Left colon (tissue), 2 donors: Measurements from ENCODE around the gene SLC37A1. TPM values are rescaled to one million over a fixed set of nuclear protein-coding genes. Genes with fewer than 3 reads are reported as not detected.

Source experiments
- ATAC-seq: fragments of 200-7000 bp; cut with Tn5 transposase; one replicate; pipeline ENCODE4 v1.9.1; 2020; ENCODE audit warnings: mild to moderate bottlenecking, moderate library complexity
- DNase-seq, 2 donors: peaks; one replicate each; pipeline ENCODE4 v3.0.0-alpha.2; 2020
- intact Hi-C, 2 donors: fragments of 100-400 bp; cut with DNase I in 1 of 2; cut with micrococcal nuclease in 1 of 2; formaldehyde crosslinking; loops; one replicate each; pipeline versions ENCODE4 v1.11.2 to v1.14.0; 2022; cut with DNase I, micrococcal nuclease
- total RNA-seq, 2 donors: library from RNA; stranded (reverse); fragmentation: NEBNext Ultra II Directional; extraction: Animal tissue kit (Norgen Biotek cat#: 25700); gene quantifications; one replicate each; pipeline ENCODE4 v1.2.1, GENCODE V29; 2021
- donor health status: DM: no; HTN: no; CAD: no.
- donor health status: DM: yes; HTN: yes; CAD: no.

SLC37A1 gene
- total RNA-seq, 2 donors from 2014 or later = 63.5 to 171 TPM

- no peak for ATAC-seq
- peak in 1 of 2 donors; percentile 15 for DNase-seq
- intact Hi-C loops = no loop called here
Measured at GRCh38 chr21:42547906-42548365, 34.3 kb downstream of the SLC37A1 start.

- intact Hi-C loops = no loop called here
- ATAC-seq = no peak
- peak in 1 of 2 donors; percentile 13 for DNase-seq
Measured at GRCh38 chr21:42548687-42549406, 35.2 kb downstream of the SLC37A1 start.

DNA sequence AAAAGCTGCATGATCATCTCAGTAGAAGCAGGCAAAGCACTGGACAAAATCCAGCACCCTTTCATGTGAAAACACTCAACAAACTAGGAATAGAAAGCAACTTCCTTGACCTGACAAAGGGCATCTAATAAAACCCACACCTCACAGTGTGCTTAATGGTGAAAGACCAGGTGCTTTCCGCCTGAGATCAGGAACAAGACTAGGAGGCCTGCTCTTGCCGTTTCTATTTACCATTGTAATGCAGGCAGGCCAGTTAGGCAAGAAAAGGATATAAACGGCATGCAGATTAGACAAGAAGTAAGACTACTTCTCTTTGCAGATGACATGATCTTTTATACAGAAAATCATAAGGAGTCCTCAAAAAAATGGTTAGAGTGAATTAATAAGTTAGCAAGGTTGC, 37.2 kb downstream of the SLC37A1 start:
- intact Hi-C loops = no loop called here
- peak; percentile 93 for ATAC-seq
- DNase-seq = peak in 1 of 2 donors; percentile 57

- ATAC-seq (no peak), DNase-seq (peak in 1 of 2 donors; percentile 15)
- intact Hi-C loops = no loop called here
Measured at GRCh38 chr21:42552407-42553336, 39.0 kb downstream of the SLC37A1 start.

- intact Hi-C loops = no loop called here
- no peak for ATAC-seq
- DNase-seq = no peak
Measured at GRCh38 chr21:42553435-42553834, 39.8 kb downstream of the SLC37A1 start.

DNA sequence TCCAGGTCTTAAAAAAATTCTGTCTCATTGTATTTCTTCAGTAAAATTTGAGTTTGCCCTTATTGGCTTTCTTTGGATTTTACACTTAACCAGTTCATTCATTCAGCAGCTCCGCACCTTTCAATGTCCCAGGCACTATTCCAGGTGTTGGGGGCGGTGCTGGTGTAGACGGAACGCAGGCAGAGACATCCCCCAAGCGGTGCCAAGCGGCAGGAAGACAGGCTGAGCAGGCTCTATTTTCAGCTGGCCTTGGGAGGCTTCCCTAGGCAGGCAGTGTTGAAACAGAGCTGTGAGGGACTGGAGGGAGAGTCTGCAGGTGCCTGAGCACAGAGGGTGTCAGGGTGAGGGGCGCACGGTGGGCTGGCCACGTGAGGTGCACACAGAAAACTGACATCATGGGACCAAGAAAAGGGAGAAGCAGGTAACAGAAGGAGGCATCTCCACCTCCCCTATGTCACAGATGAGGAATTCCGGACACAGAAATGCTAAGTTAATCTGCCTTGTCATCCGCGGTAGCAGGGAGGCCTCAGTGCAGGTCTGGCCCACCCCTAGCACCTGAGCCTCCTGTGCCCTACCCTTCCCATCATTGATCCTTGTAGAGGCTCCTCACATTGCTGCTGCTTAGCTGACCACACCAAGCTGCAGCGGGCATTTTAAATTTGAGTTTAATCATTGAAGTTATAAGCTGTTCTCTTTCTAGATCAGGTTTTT, 40.8 kb downstream of the SLC37A1 start:
- peak in 1 of 2 donors; percentile 8 for DNase-seq
- ATAC-seq = no peak
- intact Hi-C loops = no loop called here

GRCh38 chr21:42555756-42556438, 42.2 kb downstream of the SLC37A1 start:
- ATAC-seq (no peak), DNase-seq (peak in 1 of 2 donors; percentile 21)
- intact Hi-C loops = no loop called here

DNA sequence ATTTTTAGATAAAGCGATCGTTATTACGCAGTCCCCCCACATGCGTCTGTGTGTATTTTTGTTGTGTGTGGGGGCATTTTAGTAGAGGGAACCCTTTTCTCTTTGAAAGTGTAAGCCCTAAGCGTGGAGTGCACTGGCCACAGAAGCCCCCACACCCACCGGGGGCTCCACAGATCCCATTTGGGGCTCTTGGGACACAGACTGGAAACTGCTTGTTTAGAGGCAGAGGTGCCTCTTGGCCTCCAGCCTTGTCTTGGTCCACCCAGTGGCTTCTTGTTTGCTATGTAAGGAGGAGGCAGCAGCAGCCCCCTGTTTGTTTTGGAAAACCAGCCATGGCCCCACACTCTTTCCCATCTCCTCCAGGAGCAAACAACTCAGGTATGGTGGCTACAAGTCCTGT, 42.8 kb downstream of the SLC37A1 start:
- intact Hi-C loops = no loop called here
- DNase-seq (peak in 1 of 2 donors; percentile 3), ATAC-seq (no peak)

- ATAC-seq (no peak), DNase-seq (peak in 1 of 2 donors; percentile 13)
- intact Hi-C loops = no loop called here
Measured at GRCh38 chr21:42556960-42557359, 43.3 kb downstream of the SLC37A1 start.

DNA sequence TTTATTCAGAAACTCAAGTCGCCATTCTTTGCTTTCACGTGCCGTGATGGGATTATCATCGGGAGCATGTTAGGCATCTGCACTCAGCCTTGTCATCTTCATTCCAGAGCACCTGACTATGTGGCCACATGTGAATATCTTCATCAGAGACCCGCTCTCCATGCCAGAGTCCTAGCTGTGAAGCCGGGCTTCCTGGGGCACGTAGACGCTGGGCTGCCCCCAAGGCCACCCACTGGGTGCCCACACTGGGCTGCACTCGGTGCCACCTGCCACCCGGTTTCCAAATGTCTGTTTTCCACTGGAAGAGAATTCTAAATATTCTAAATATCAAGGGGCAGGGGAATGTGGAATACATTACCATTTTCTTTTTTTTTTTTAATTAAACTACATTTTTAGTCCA, 43.8 kb downstream of the SLC37A1 start:
- DNase-seq = peak in 1 of 2 donors; percentile 10
- no peak for ATAC-seq
- intact Hi-C loops = no loop called here

DNA sequence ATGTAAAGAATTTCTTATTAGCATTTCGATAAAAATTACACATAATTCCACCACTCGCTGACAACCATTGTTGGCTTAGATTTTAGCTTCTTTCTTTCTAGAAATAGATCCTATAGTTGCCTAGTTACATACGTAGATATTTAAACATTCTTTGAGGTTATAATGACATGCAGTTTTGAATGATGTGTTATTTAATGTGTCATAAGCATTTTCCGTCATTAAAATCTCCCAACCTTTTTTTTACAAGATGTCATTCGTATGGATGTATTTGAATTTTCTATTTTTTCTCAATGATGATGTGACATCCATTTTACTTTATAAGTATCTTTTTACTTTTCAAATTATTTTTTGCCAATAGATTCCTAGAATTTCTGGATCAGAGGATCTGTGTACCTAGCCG, 44.7 kb downstream of the SLC37A1 start:
- DNase-seq = no peak
- intact Hi-C loops = no loop called here
- ATAC-seq = no peak

- ATAC-seq (no peak), DNase-seq (peak in 1 of 2 donors; percentile 15)
Measured at GRCh38 chr21:42558846-42559245, 45.2 kb downstream of the SLC37A1 start.

GRCh38 chr21:42559326-42559725, 45.7 kb downstream of the SLC37A1 start:
- DNase-seq (peak in 1 of 2 donors; percentile 10), ATAC-seq (no peak)
- intact Hi-C loops = no loop called here

More at GRCh38 chr21:42558846-42559245, 45.2 kb downstream of the SLC37A1 start:
- intact Hi-C loops = no loop called here

- intact Hi-C loops = no loop called here
- ATAC-seq = no peak
- peak in 1 of 2 donors; percentile 16 for DNase-seq
Measured at GRCh38 chr21:42560517-42561179, 47.0 kb downstream of the SLC37A1 start.

DNA sequence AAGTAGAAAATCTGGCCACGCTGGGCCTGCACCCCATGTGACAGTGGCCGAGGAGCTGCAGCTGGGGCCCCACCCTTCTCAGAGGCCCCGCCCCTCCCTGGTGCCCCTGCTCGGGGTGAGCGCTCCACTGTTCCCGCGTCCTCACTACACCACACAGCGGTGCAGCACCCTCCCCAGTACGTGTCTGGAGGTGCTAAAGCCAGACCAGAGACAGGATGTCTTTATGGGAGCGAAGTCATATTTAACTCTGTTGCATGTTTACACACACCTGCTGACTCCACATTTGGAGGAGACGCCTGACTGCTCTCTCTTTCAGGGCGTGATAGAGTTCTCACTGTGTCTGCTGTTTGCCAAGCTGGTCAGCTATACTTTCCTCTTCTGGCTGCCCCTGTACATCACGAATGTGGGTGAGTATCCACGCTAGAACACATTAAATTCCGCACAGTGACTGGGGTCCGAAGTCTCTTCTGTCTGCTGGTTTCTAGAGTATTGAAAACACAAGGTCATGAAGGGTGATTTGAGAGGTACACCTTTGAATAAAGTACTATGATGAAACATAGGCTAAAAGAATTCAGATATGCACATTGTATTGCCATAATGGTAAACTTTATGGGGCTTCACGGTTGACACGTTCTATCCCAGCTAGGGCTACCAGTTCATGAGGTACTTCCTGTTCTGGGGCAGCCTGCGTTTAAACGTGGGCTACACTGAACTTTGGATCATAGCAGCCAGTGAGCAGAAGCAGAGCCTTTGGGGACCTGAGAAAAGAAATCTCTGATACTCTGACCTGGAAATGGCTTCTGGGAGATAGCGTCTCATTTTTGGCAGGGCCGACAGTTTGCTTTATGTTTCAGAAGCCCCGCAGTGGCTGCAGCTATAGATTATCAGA, 48.4 kb downstream of the SLC37A1 start:
- peak; percentile 64 to 65 for DNase-seq
- intact Hi-C loops = no loop called here

GRCh38 chr21:42562816-42563215, 49.2 kb downstream of the SLC37A1 start:
- ATAC-seq (no peak), DNase-seq (peak in 1 of 2 donors; percentile 23)
- intact Hi-C loops = no loop called here

More for the DNA sequence above, 48.4 kb downstream of the SLC37A1 start:
- peak; percentile 86 for ATAC-seq

DNA sequence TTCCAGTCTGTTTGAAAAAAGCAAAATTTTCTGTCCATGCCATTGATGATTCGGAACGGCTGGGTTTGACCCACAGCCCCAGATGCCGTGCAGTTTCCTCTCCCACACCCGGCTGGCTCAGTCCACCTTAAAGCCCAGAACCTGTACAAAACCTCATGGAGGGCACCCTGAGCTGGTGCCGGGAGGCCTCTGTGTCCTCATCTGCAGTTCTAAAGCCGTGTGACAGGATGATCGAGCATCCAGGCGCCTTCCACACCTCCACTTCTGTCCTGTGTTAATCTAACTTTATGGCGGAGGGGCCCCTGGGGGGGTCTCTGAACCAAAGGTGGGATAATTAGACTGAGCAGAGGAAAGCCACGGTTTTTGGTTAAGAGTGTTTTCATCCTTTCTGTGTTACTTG, 49.6 kb downstream of the SLC37A1 start:
- ATAC-seq (no peak), DNase-seq (peak in 1 of 2 donors; percentile 21)
- intact Hi-C loops = no loop called here
